Tibial nerve (tissue), 4 donors: ENCODE data around the gene LRP4.

Source experiments
- EP300 ChIP-seq, 2 donors: sonication (generic); formaldehyde crosslinking; IDR thresholded peaks; one replicate each; pipeline ENCODE4 v1.6.1; 2017; ENCODE audit warnings: antibody characterized with exemption in 2 of 2, mild to moderate bottlenecking in 1 of 2
- TF ChIP-seq, protein P1 (sequence below), 5 experiments: fragments of 200-600 bp in 3 of 5; fragments of 450-650 bp in 2 of 5; sonication (generic) in 3 of 5; IDR thresholded peaks; one replicate each; pipeline ENCODE4 v1.5.1; 2016 to 2019; ENCODE audit warnings: antibody characterized with exemption in 5 of 5, mild to moderate bottlenecking in 3 of 5, moderate library complexity in 2 of 5

DNA sequence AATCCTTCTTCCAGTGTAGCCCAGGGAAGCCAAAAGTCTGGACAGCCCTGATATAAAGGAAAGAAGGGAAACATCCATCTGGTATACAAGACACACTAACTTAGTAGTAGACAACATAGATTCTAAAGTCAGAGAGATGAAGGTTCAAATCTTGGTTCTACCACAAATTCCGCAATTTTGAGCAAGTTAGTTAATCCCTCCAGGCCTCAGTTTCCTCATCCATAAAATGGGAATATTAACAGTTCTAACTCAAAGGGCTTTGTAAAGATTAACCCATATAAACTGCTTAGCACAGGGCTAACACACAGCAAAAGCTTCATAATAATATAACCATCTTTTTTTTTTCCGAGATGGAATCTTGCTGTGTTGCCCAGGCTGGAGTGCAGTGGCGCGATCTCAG lies 10.7 kb downstream of the LRP4 start:
- TF ChIP-seq, protein P1, sequence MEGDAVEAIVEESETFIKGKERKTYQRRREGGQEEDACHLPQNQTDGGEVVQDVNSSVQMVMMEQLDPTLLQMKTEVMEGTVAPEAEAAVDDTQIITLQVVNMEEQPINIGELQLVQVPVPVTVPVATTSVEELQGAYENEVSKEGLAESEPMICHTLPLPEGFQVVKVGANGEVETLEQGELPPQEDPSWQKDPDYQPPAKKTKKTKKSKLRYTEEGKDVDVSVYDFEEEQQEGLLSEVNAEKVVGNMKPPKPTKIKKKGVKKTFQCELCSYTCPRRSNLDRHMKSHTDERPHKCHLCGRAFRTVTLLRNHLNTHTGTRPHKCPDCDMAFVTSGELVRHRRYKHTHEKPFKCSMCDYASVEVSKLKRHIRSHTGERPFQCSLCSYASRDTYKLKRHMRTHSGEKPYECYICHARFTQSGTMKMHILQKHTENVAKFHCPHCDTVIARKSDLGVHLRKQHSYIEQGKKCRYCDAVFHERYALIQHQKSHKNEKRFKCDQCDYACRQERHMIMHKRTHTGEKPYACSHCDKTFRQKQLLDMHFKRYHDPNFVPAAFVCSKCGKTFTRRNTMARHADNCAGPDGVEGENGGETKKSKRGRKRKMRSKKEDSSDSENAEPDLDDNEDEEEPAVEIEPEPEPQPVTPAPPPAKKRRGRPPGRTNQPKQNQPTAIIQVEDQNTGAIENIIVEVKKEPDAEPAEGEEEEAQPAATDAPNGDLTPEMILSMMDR (IDR thresholded peaks at IDR 0.05), result no peak
- TF ChIP-seq EP300 (IDR thresholded peaks at IDR 0.05), result no peak
